ENCODE measurements around the gene GARNL3. TPM values are rescaled to one million over a fixed set of nuclear protein-coding genes. Genes with fewer than 3 reads are reported as not detected.

GARNL3 gene
- total RNA-seq, 1 donor from 2014 or later = 31.4 TPM

- Histone ChIP-seq H3K4me3 (peak within 1 kb of the TSS; percentile 74 to 76), H3K27me3 (no peaks in the 10 kb centered on the region), H3K27ac (peak within 1 kb of the TSS; percentile 68), H3K4me1 (peaks cover 43% of the 10 kb centered on the region), H3K9me3 (no peaks in the 10 kb centered on the region), H3K36me3 (peaks cover 0 to 7% of the 10 kb centered on the region in 2 donors)
- intact Hi-C loops (cut with DNase I) = no loop called here
- peak in 1 of 2 donors; percentile 93 for DNase-seq (ENCODE audit: extremely low spot score in 2 of 2)
- TF ChIP-seq POLR2A (IDR thresholded peaks at IDR 0.05) = peak in 1 of 2 donors; percentile 12
- no peak for TF ChIP-seq CTCF (IDR thresholded peaks at IDR 0.05)
- peak; percentile 92 to 98 for TF ChIP-seq POLR2AphosphoS5 (IDR thresholded peaks at IDR 0.05; ENCODE audit: insufficient read depth in 1 of 2, low read depth in 1 of 2)
Measured at GRCh38 chr9:127423934-127424675, 159.5 kb downstream of the GARNL3 start, which contains the start of gene ZNF79. Gene ZNF79, plus strand, starts transcription at chr9:127424382. Its CDS starts 406 bp downstream, at chr9:127424788.

- Histone ChIP-seq H3K36me3 (peaks cover 0 to 12% of the 10 kb centered on the region in 2 donors), H3K4me1 (peaks cover 43% of the 10 kb centered on the region), H3K27ac (peak overlapping the region; percentile 68), H3K27me3 (no peaks in the 10 kb centered on the region), H3K9me3 (no peaks in the 10 kb centered on the region), H3K4me3 (peak overlapping the region; percentile 74 to 76)
- no peak for DNase-seq (ENCODE audit: extremely low spot score in 2 of 2)
- no peak for TF ChIP-seq POLR2AphosphoS5 (IDR thresholded peaks at IDR 0.05; ENCODE audit: insufficient read depth in 1 of 2, low read depth in 1 of 2)
- intact Hi-C loops (cut with DNase I) = no loop called here
Measured at GRCh38 chr9:127424676-127424999, 160.1 kb downstream of the GARNL3 start.

- intact Hi-C loops (cut with DNase I) = no loop called here
- Histone ChIP-seq H3K27me3 (no peaks in the 10 kb centered on the region), H3K9me3 (no peaks in the 10 kb centered on the region), H3K4me3 (no peak overlapping the region), H3K4me1 (peaks cover 40% of the 10 kb centered on the region), H3K36me3 (peaks cover 0 to 23% of the 10 kb centered on the region in 2 donors), H3K27ac (no peak overlapping the region)
- DNase-seq (ENCODE audit: extremely low spot score in 2 of 2) = no peak
- TF ChIP-seq CTCF (IDR thresholded peaks at IDR 0.05) (no peak), POLR2AphosphoS5 (IDR thresholded peaks at IDR 0.05; ENCODE audit: insufficient read depth in 1 of 2, low read depth in 1 of 2) (no peak), POLR2A (IDR thresholded peaks at IDR 0.05) (no peak)
Measured at GRCh38 chr9:127426756-127427155, 162.2 kb downstream of the GARNL3 start.

- intact Hi-C loops (cut with DNase I) = no loop called here
- peaks cover 0 to 24% of the 10 kb centered on the region in 2 donors for H3K36me3 ChIP-seq
- H3K27me3 ChIP-seq = no peaks in the 10 kb centered on the region
- H3K4me1 ChIP-seq = peaks cover 24% of the 10 kb centered on the region
- H3K27ac ChIP-seq = no peak overlapping the region
- TF ChIP-seq POLR2AphosphoS5 (IDR thresholded peaks at IDR 0.05; ENCODE audit: insufficient read depth in 1 of 2, low read depth in 1 of 2) (no peak), CTCF (IDR thresholded peaks at IDR 0.05) (no peak), POLR2A (IDR thresholded peaks at IDR 0.05) (no peak)
- H3K9me3 ChIP-seq = no peaks in the 10 kb centered on the region
- H3K4me3 ChIP-seq = no peak overlapping the region
- no peak for DNase-seq (ENCODE audit: extremely low spot score in 2 of 2)
Measured at GRCh38 chr9:127428348-127428747, 163.8 kb downstream of the GARNL3 start.

- Histone ChIP-seq H3K4me1 (peaks cover 13% of the 10 kb centered on the region), H3K9me3 (no peaks in the 10 kb centered on the region), H3K27ac (no peak overlapping the region), H3K36me3 (peaks cover 0 to 45% of the 10 kb centered on the region in 2 donors), H3K27me3 (no peaks in the 10 kb centered on the region), H3K4me3 (no peak overlapping the region)
- intact Hi-C loops (cut with DNase I) = no loop called here
- no peak for DNase-seq (ENCODE audit: extremely low spot score in 2 of 2)
- TF ChIP-seq POLR2A (IDR thresholded peaks at IDR 0.05) (no peak), CTCF (IDR thresholded peaks at IDR 0.05) (no peak), POLR2AphosphoS5 (IDR thresholded peaks at IDR 0.05; ENCODE audit: insufficient read depth in 1 of 2, low read depth in 1 of 2) (no peak)
Measured at GRCh38 chr9:127430415-127430814, 165.8 kb downstream of the GARNL3 start.

Data from vagina (tissue), 2 donors.